Stimulated activated CD4-positive, alpha-beta T cell treated with anti-CD3 and anti-CD28 coated beads, Interleukin-1b, Interleukin-23, amount 100 ng/mL, for 48 hours (primary cell): ENCODE measurements around the gene TXNRD1.
"Not testable (repeated sequence)": the region's sequence is repeated elsewhere in the genome, so short reads cannot be mapped to it uniquely, and the experiment has no call there.

ENCODE experiments used
- DNase-seq: peaks from one replicate; pipeline ENCODE4 v3.0.0-alpha.2; 2020

TXNRD1 gene

DNA sequence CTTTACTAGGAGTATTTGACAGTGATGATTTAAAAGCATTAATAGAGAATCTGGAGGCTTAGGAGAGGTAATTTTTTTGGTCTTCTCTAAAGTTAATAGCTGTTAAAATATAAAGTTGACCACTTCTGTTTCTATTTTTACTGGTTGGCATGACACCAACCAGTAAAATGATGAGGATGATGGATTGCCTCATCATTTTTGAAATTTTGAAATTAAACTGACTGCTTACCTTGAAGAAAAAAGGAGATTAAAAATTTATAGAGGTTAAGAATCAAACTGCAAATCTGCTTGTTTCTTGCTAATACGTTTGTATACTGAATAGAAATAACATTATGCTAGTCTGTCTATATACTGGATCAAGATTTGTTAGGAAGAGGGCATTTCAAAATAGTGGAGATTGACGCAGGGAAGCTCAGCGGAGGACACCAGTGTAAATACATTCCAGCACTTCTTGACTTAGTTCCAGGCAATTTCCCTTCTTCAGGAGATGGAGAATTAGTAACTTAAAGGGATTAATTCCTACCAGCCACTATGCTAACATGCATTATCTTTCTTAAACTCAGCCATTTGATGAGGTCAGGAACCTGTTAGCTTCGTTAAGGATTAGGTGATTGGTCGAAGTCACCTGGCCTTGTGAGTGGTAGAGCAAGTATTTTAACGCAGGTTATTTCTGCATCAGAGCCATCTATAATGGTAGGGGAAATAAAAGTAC is 91.5 kb downstream of the TXNRD1 start:
- no peak for DNase-seq

DNA sequence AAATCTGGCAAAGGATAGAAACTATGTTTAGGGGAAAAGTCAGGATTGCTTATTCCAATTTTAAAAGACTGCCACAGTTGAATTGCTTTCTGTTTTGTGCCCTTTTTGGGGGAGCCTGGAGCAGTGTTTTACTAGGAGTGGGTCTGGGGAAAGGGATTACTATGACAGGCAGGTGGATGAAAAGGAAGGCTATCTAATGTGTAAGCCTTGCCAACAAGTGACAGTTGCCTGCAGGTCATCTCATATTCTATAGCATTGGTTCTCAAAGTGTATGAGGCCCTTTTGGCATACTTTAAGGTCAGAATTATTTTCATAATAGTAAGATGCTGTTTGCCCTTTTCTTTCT is 92.0 kb downstream of the TXNRD1 start:
- DNase-seq, result no peak

DNA sequence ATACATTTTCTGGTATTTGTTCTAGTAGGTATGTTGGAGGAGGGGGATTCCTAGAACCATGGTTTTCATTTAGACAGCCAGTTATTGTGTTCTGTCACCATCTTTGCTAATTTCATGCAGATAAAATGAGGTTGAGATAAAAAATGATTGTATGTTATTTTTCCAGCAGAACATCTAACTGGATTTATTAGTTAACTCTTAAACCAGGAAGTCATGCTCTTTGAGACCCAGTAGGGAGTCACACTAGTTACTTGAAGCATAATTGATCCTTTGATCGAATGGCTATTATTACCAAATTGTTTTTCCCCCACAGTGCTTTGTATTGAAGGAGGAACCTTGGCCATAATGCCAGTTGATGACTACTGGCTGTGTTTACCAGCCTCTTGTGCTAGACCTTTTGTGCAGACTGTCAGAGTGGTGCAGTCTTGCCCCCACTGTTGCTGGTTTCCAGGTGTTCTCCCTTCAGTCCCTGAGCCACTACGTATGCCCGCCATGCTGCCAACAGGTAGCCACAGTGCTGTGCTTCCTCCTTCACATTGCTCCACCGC is 93.9 kb downstream of the TXNRD1 start:
- no peak for DNase-seq

DNA sequence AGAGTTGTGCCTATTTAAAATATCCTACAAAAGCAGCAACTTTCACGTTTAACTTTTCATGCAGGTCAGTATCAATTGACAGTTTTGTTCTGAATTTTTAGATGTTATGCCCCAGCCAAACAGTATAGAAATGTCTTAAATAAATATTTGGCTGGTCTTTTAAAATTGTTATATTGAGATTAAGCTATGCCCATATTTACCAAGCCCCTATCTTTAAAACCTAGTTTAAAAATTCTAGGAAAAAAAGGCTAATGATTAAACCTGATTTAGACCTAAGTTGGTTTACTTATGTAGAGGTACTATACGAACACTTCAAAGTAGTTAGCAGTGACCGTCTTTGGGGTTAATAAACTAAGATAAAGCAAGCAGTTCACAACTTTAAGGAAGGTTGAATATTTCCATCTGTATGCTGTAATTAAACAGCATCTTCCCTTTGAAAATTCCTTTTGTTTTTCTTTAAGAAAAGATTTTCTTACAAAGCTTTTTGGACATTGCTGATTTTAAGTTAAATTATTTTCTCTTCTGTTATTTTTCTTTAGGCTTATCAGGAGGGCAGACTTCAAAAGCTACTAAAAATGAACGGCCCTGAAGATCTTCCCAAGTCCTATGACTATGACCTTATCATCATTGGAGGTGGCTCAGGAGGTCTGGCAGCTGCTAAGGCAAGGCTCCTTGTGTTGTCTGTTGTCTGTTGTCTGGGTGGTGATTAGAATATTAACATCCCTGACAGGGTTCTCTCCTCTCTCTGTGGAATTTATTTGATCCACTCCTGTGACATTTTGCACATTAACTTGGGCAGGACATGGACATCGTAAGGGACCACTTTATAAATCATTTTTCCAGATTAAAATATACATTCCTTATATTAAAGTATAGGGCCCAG is 95.4 kb downstream of the TXNRD1 start:
- DNase-seq, result no peak

DNA sequence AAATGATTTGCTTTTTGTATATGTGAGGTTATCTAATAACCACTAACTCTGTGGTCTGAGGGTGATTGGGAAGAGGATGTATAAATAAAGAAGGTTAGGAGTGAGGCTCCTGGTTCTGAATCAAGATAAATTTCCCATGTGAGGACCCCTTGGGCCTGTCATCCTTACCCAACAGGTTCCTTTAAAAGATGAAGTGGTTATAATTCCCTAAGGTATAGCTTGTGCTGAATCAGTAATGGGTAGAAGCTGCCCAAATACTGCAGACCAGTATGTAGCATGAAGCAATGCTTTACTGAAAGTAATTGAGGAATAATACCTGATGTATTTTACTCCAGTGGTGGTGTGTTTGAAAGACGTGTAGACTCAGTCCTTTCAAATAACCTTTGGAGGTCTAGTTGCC is 96.6 kb downstream of the TXNRD1 start:
- DNase-seq, result no peak

DNA sequence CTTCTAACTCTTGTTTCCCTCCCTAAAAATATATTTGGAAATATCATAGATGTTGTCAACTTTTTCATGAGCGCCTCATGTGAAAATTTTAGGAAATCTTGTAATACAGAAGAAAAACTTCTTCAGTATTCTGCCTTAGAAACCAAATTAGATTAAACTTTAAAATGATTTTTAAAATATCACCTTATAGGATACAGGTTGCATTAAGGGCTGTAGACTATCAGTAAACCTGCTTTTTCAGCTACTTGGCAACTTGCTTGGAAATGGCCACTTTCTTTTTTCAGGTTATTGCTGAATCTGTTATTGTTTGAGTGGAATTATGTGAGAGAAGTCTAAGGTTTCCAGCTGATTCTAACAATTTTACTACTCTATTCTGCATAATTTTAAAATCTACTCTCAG is 97.1 kb downstream of the TXNRD1 start:
- no peak for DNase-seq

DNA sequence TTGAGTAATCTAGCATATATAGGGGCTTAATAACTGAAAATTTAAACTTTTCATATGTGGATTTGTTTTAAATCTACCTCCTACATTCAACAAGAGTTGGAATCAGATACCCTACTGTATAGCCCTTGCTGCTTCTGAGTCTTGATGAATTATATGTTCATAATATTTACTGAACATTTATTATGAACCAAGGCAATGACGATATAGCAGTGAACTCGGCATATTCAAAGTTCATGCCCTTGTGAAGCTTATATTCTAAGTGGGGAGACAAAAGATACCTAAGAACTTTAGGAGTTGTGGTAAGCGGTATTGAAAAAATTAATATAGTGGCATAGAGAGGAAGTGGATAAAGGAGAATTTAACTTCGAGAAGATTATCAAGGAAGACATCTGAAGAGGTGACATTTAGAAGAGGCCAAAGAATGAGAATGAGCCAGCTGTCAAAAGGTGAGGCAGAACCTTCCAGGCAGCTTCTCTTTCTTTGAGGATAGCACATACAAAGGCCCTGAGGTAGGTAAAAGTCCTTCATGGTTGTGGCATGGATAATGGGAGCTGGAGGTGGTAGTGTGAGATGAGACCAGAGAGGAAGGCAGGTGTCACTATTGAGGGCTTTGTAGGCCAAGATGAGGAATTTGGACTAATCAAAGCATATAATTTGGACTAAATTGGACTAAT is 98.1 kb downstream of the TXNRD1 start:
- DNase-seq, result no peak

DNA sequence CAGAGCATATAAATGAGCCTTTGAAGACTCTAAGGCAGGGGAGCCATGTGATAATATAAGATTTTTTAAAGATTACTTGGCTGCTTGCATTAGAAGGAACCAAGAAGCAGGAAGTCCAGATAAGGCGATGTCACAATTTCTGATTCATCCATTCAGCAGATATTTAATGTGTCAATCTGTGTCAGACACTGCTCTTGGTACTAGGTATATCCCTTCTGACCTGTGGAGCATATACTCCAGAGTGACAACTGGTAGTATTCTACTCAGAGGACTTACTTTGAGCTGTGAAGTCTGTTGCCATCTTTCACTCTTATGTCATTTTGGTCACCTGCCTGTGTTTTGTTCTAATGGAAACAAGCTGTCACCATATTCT is 98.6 kb downstream of the TXNRD1 start:
- DNase-seq, result no peak

DNA sequence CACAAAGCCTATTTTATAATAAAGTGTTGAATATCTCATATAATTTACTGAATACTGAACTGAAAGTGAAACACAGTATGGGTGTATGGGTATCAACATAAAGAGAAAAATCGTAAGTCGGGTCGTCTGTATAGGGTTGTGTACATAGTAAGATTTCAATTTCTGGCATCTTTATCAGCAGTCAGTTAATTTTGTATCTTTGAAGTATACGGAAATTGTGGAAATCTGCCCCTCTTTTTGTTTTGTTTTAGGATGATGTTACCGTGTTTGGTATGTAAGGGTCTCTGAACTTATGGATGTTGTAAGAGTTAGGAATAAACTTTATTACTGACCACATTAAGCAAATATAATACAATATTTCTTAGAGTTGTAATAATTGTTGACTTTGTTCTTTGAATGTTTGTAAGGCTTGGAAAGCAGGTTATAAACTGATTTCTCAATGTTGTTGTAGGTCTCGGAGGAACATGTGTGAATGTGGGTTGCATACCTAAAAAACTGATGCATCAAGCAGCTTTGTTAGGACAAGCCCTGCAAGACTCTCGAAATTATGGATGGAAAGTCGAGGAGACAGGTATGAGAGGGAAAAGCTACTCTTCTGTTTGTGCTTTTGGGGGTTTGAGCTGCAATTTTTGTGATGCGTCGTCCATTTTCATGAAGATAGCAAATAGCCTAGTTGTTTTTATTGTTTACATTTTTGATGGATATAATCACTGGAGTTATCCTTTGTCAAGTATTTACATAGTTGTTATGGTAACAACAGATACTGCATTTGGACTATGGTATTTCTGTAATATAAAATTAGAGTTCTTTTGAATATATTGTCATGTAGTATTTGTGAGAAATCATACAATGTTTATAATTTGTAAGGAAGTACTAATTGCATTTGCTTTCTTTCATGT is 100.0 kb downstream of the TXNRD1 start:
- DNase-seq, result no peak

DNA sequence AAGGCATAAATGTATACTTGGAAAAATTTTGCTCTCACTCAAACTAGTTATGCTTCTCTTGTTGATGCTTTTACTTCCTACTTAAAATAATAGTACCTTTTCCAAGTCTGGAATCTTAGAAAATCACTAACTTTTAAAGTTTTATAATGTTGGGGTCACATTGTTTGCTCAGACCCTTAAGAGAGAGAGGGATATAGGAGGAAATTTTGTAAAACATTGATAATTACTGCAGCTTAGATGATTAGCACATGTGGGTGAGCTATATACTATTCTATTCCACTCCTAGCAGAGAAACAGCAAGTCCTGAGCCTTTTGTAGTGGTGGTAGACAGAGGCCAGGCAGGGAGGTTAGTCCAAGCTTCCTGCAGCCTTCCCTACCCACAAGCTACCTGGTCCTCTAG is 101.4 kb downstream of the TXNRD1 start:
- no peak for DNase-seq

DNA sequence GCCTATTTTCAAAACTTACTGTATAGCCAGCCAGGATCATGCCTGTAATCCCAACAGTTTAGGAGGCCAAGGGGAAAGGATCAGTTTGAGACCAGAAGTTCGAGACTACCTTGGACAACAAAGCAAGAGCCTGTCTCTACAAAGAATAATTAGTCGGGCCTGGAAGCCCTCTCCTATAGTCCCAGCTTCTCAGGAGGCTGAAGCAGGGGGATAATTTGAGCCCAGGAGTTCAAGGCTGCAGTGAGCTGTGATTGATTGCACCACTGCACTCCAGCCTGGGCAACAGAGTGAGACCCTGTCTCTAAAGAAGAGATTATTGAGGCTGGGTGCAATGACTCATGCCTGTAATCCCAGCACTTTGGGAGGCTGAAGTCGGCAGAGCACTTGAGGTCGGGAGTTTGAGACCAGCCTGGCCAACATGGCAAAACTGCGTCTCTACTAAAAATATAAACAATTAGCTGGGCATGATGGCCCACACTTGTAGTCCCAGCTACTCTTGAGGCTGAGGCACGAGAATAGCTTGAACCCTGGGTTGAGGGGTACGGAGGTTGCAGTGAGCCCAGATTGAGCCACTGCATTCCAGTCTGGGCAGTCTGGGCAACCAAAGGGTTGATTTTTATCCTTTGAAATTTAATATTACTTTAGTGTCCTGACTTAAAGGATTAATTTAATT is 102.1 kb downstream of the TXNRD1 start:
- DNase-seq, result no peak

DNA sequence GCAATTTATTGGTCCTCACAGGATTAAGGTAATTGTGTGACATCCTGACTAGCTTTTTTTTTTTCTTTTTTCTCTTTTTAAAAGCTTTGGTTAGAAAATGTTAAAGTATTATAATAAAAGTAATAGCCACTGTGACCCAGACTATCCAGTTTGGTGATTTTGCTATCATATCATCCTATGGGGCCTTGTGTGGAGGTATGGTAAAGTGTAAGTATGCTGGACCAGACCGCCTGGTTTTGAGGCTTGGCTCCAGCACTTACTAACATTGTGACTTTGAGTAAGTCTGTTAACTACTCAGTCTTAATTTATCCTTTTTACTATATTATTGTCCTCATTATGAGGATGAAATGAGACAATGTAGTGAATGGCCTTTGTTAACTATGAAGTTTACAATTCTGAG is 103.4 kb downstream of the TXNRD1 start:
- no peak for DNase-seq

DNA sequence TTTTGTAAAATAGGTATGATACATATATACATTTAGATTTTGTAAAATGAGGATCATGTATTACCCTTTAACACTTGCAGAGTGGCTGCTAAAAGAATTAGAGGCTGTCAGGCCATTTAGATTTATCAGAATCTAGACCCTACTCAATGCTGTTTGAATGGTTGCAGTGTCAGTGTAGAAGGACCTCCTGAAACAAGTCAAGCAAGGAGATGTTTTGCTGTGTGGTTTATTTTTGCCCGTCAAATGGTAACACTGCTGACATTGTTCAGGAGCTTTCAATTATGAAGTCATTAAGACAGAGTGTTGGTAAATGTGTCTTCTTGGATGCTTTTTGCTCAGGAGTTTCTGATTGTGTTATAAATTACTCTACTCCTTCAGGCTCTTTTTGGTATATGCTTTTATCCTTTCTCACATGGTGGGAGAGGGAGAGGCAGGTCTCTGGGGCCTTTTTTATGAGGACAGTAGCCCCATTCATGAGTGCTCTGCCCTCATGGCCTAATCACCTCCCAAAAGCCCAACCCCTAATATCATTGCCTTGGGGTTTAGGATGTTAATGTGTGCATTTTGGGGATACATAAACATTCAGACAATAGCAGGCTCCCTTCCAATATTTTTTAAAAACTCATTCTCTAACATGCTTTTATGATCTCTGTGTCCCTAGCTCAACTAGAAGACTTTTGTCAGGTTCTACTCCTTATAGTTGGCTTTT is 104.5 kb downstream of the TXNRD1 start:
- DNase-seq, result no peak

DNA sequence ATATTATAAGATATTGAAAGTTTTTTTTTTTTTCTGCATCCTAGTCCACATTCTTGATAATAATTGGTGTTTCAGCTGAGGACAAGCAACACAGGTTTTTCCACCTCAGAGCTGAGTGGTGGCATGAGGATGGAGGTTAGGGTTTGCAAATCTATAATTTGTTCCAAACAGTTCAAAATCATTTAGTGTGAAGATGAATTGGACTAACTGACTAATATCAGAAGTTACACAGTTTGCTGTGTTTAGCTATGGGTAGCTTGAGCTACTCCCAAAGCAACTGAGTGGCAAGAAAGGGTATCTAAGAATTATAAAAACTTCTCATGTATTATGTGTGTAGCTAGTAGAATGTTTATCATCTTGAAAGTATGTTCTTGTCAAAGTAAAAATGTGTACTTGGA is 105.0 kb downstream of the TXNRD1 start:
- DNase-seq, result no peak

DNA sequence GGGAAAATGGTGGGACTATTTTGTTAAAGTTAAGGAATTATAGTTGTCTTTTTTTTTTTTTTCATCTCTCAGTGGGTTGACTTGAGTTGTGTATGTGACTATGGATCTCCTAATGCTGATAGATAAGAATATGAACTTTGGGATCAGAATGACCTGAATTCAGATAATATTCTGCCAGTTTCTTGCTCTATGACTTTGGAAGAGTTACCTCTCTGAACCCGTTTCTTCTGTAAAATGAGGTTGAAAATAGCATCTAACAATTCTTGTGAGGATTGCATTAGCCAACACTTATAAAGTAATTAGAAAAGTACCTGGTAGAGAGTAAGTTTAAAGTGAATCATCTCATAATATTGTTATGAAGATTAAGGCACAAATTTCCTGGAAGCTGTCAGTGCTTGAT is 106.4 kb downstream of the TXNRD1 start:
- no peak for DNase-seq

DNA sequence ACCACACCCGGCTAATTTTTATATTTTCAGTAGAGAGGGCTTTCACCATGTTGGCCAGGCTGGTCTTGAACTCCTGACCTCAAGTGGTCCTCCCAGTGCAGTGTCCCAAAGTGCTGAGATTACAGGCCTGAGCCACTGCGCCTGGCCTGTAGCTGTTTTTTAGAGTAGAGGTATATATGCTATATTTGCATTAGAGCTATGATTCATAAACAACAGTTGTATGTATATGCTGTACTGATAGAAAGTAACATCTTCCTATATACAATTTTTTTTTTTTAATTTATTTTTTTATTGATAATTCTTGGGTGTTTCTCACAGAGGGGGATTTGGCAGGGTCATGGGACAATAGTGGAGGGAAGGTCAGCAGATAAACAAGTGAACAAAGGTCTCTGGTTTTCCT is 107.0 kb downstream of the TXNRD1 start:
- DNase-seq, result not testable (repeated sequence)

DNA sequence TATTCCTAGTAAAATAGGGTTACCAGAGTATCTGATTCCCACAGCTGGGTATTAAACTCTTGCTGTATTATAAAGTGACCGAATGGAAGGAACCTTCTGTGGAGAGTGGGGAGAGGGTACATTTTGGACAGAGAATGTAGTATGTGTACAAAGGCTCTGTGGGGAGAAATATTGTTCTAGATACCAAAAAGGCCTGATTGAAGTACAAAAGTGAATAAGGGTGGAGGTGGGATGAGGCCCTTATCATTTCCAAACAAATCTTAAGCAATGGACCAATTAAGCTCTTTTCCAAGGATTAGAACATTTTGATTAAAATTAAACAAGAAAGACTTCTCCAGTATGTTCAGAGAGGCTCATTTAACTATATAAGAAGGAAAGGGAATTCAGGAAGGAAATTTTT is 108.3 kb downstream of the TXNRD1 start:
- no peak for DNase-seq

DNA sequence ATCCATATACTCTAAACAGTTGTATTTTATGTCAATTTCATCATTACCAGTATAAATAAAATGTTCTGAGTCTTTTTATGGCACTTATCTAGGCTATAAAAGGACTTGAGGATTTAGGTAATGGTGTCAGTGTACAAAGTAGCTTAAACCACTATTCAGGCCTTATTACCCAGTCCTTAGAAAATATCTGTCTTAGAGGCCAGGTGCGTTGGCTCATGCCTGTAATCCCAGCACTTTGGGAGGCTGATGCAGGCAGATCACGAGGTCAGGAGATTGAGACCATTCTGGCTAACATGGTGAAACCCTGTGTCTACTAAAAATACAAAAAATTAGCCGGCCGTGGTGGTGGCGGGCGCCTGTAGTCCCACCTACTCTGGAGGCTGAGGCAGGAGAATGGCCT is 112.7 kb downstream of the TXNRD1 start:
- DNase-seq, result not testable (repeated sequence)

DNA sequence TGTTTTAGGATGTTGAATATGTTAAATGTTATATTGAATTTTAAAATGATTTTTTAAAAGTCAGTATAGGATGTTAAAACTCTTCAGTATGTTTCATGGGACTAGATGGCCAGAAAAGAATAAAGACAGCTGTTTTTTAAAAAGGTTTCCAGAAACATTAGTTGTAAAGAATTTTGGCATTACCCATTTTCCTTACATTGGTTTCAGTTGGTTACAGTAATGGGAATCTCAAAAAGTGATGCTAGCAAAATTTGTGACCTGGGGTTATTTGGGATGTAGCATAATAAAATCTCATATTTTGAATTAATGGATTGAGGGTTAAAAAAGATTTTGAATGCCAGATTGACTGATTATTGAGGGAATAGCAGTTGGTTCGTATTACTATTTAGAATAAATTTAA is 113.2 kb downstream of the TXNRD1 start:
- DNase-seq, result no peak

DNA sequence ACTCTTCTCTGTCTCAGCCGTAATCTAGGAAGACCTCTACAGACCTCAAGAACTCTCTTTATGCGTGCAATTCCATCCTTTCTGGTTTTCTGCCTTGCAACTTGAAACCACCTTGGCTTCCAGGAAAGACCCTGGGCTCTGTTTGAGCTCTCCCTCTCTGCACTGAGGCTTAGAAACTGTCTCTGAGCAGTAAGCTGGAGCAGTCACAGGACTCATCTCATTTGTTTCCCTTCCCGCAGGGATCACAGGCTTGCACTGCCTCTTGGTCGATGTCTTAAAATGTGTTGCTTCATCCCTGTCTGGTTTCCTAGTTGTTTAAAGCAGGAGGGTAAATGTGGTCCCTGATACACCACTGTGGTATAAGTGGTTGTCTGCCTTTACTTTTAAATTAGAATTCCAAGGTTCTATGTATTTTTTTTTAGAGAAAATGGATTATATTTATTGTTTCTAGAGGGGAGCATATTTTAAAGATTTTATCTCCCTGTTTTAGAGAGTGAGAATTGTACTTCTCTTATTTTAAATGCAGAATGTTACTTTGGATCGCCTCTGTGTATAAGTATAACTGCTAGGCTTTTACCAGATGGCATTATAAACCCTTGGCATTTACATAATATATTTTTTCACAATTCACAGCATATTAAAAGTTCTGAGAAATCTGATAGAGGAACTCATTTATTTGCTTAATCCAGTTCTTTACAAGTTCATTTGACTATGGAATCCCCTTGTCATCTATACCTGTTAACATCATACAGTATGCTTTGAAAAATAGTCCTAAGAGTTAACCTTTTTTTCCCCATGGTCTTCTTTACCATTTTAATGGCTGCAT is 114.3 kb downstream of the TXNRD1 start:
- DNase-seq, result no peak

DNA sequence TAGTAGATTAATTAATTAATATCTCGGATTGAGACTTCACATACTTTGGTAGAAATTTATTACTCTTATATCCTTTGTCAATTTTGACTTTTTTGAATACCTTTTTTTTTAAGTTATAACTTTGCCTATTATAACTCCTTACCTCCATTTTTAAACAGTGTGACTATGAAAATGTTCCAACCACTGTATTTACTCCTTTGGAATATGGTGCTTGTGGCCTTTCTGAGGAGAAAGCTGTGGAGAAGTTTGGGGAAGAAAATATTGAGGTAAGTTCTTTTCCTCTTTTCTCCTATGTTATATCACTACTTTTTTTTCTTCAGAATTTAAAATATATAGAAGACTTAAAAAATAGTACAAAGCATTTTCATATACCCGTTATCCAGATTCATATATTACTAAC is 115.8 kb downstream of the TXNRD1 start:
- no peak for DNase-seq
